K562 (cell line): ENCODE results near the gene IMPDH2. TPM values are rescaled to one million over a fixed set of nuclear protein-coding genes. Genes with fewer than 3 reads are reported as not detected.
A peak's percentile ranks its signal among the peaks of the same experiment; 100 is the strongest.

ENCODE experiments used
- ATAC-seq: fragments of 200-7000 bp; cut with Tn5 transposase; 3 replicates; pipeline ENCODE4 v1.9.1; 2020; ENCODE audit warnings: moderate library complexity
- BruUV-seq: library from RNA; stranded (reverse); fragments of 400-500 nt; replicated peaks from 2 replicates; lab custom pipeline; 2021; lab: Mats Ljungman, UMichigan
- CTCF ChIA-PET: fragments of 300-600 bp; formaldehyde crosslinking; extraction: SDS; loops from one replicate; lab custom pipeline; 2021; ENCODE audit warnings: low intra/inter-chr PET ratio; lab: Yijun Ruan, JAX
- POLR2A ChIA-PET: fragments of 300-600, 350-650 bp; sonication (Branson Sonifier 250); formaldehyde crosslinking; extraction: SDS; loops from one replicate; lab custom pipeline; 2021; ENCODE audit warnings: antibody characterized with exemption, inconsistent platforms; lab: Yijun Ruan, JAX
- DNase-seq, 4 experiments: peaks; one replicate each; pipeline versions ENCODE4 v3.0.0 to v3.0.0-alpha.2; 2011 to 2018; ENCODE audit warnings: low spot score in 3 of 4, mixed read lengths in 3 of 4; ENCODE audit errors: extremely low read depth in 1 of 4
- FAIRE-seq: peaks from 2 replicates; lab custom pipeline; 2011; peaks lifted over from hg19 to GRCh38; lab: Jason Lieb, UNC
- H2AFZ ChIP-seq: 2 replicates; pipeline ENCODE4 v1.6.0; 2011; ENCODE audit warnings: low read depth, low read length, control low read depth, inconsistent platforms
- H3K27ac ChIP-seq: fragments of 200-600 bp; 3 replicates; pipeline ENCODE4 v1.8.0; 2011; ENCODE audit warnings: low read depth, mild to moderate bottlenecking, control low read depth, inconsistent platforms, low read length, moderate library complexity, mixed read lengths; ENCODE audit errors: extremely low read depth
- H3K27me3 ChIP-seq, 2 experiments: fragments of 300-600 bp in 1 of 2; 2 replicates in 1 of 2; 3 replicates in 1 of 2; pipeline versions ENCODE4 v1.6.0 to v1.8.0; 2011; ENCODE audit warnings: inconsistent platforms in 2 of 2, low read length in 2 of 2, mild to moderate bottlenecking in 1 of 2, mixed read lengths in 1 of 2, moderate library complexity in 1 of 2; ENCODE audit not compliant: control insufficient read depth in 2 of 2, insufficient read depth in 2 of 2
- H3K36me3 ChIP-seq: fragments of 300-600 bp; 3 replicates; pipeline ENCODE4 v1.8.0; 2011; ENCODE audit warnings: mild to moderate bottlenecking, low read length, inconsistent platforms; ENCODE audit not compliant: control insufficient read depth, insufficient read depth
- H3K4me1 ChIP-seq, 2 experiments: fragments of 200-600 bp in 1 of 2; replicated peaks in 1 of 2; 2 replicates in 1 of 2; 3 replicates in 1 of 2; pipeline versions ENCODE4 v1.5.1 to v1.8.0; 2011; ENCODE audit warnings: inconsistent platforms in 2 of 2, low read length in 2 of 2, mild to moderate bottlenecking in 1 of 2, mixed read lengths in 1 of 2, moderate library complexity in 1 of 2; ENCODE audit not compliant: control insufficient read depth in 2 of 2, insufficient read depth in 2 of 2
- H3K4me2 ChIP-seq: 2 replicates; pipeline ENCODE4 v1.6.1; 2011; ENCODE audit warnings: low read length, control low read depth, inconsistent platforms, mixed read lengths; ENCODE audit not compliant: insufficient read depth
- H3K4me3 ChIP-seq: fragments of 200-600 bp; sonication (generic), shearing (Covaris generic); 2 replicates; pipeline ENCODE4 v1.5.1; 2016; ENCODE audit warnings: control low read depth, inconsistent platforms
- H3K79me2 ChIP-seq: fragments of 200-600 bp; 3 replicates; pipeline ENCODE4 v1.8.0; 2011; ENCODE audit warnings: low read length, inconsistent platforms; ENCODE audit not compliant: control insufficient read depth, insufficient read depth
- H3K9ac ChIP-seq, 2 experiments: 2 replicates each; pipeline versions ENCODE4 v1.6.0 to v1.6.1; 2011; ENCODE audit warnings: low read depth in 2 of 2, low read length in 2 of 2, control low read depth in 1 of 2, inconsistent platforms in 1 of 2, mild to moderate bottlenecking in 1 of 2, mixed read lengths in 1 of 2; ENCODE audit not compliant: insufficient read depth in 1 of 2
- H3K9me1 ChIP-seq: one replicate; pipeline ENCODE4 v1.6.0; 2011; ENCODE audit warnings: inconsistent platforms, mild to moderate bottlenecking, low read length, moderate library complexity; ENCODE audit not compliant: control insufficient read depth, insufficient read depth
- H3K9me3 ChIP-seq: replicated peaks from 2 replicates; pipeline ENCODE4 v1.5.1; 2011; ENCODE audit warnings: low read depth, low read length, inconsistent platforms; ENCODE audit not compliant: control insufficient read depth, insufficient read depth
- H4K20me1 ChIP-seq: replicated peaks from 2 replicates; pipeline ENCODE4 v1.6.1; 2011; ENCODE audit warnings: low read length, inconsistent platforms, mixed read lengths; ENCODE audit not compliant: control insufficient read depth, insufficient read depth
- CREM ChIP-seq: IDR thresholded peaks from 2 replicates; pipeline ENCODE4 v1.6.1; 2014; ENCODE audit warnings: antibody characterized with exemption, low read depth
- FOXP1 ChIP-seq: sonication (generic); formaldehyde crosslinking; IDR thresholded peaks from 2 replicates; pipeline ENCODE4 v1.8.0; 2022; ENCODE audit warnings: mild to moderate bottlenecking, missing genetic modification reagents
- KAT7 ChIP-seq: sonication (generic); formaldehyde crosslinking; IDR thresholded peaks from 2 replicates; pipeline ENCODE4 v1.8.0; 2022; ENCODE audit warnings: missing genetic modification reagents, mild to moderate bottlenecking, borderline replicate concordance
- MTA1 ChIP-seq: fragments of 450-650 bp; IDR thresholded peaks from 2 replicates; pipeline ENCODE4 v1.6.1; 2017; ENCODE audit warnings: borderline replicate concordance
- NR2F6 ChIP-seq: fragments of 450-650 bp; formaldehyde crosslinking; IDR thresholded peaks from 2 replicates; pipeline ENCODE4 v1.4.0; 2020; ENCODE audit warnings: mild to moderate bottlenecking
- NUFIP1 ChIP-seq: fragments of 450-650 bp; IDR thresholded peaks from 2 replicates; pipeline ENCODE4 v1.6.1; 2018; ENCODE audit not compliant: partially characterized antibody
- PRPF4 ChIP-seq: fragments of 200-400 bp; formaldehyde crosslinking; IDR thresholded peaks from one replicate; pipeline ENCODE4 v1.6.1; 2017; ENCODE audit warnings: low read length, low read depth, mild to moderate bottlenecking; ENCODE audit not compliant: insufficient read depth, poor library complexity, severe bottlenecking
- SAFB ChIP-seq: fragments of 200-400 bp; formaldehyde crosslinking; IDR thresholded peaks from 2 replicates; pipeline ENCODE4 v1.6.1; 2017; ENCODE audit warnings: low read depth, low read length, borderline replicate concordance
- SUPT5H ChIP-seq: fragments of 450-650 bp; IDR thresholded peaks from 2 replicates; pipeline ENCODE4 v1.6.1; 2016
- ZBTB40 ChIP-seq, 2 experiments: fragments of 450-650 bp in 1 of 2; sonication (generic) in 1 of 2; formaldehyde crosslinking in 1 of 2; IDR thresholded peaks; 2 replicates each; pipeline versions ENCODE4 v1.7.1 to v1.9.0; 2016 to 2022; ENCODE audit warnings: inconsistent platforms in 1 of 2, mild to moderate bottlenecking in 1 of 2, missing genetic modification reagents in 1 of 2
- WGBS: fragments of 100-300 bp; shearing (Covaris generic); methylation state at CpG from one replicate; pipeline ENCODE4 v1.1.6; 2016; ENCODE audit warnings: low coverage, mixed read lengths; ENCODE audit not compliant: insufficient coverage; ENCODE audit errors: missing lambda C conversion rate; 5-methylcytosine and 5-hydroxymethylcytosine counted together
- in situ Hi-C: fragments of 300-500 bp; cut with MboI; formaldehyde crosslinking; loops from 4 replicates; pipeline ENCODE4 v1.15.0; 2018; ENCODE audit warnings: inconsistent platforms, mixed read lengths
- intact Hi-C: fragments of 100-400 bp; cut with micrococcal nuclease; formaldehyde crosslinking; loops from 2 replicates; pipeline ENCODE4 v1.14.2; 2022
- polyA plus RNA-seq, 8 experiments: library from polyadenylated mRNA; depleted of rRNA in 4 of 8; stranded (reverse) in 5 of 8; unstranded in 3 of 8; fragments of >200 nt; fragmentation: Nextera tagmentation in 2 of 8; fragmentation: Illumina TruSeq in 1 of 8; extraction: Ambion mirVana in 2 of 8; extraction: Trizol in 1 of 8; gene quantifications; 2 replicates each; pipeline versions ENCODE4 v1.2.1 to v1.2.3, GENCODE V29; 2011 to 2014; ENCODE audit warnings: inconsistent platforms in 1 of 8, missing spikeins in 1 of 8
- total RNA-seq, 7 experiments: library from RNA; depleted of rRNA in 6 of 7; stranded (reverse); fragments of >200 nt in 6 of 7; fragmentation: Illumina TruSeq in 2 of 7; extraction: Trizol in 2 of 7; gene quantifications; 2 replicates each; pipeline versions ENCODE4 v1.2.1 to v1.2.3, GENCODE V29; 2011 to 2021; ENCODE audit warnings: low replicate concordance in 1 of 7

Gene IMPDH2
- total and polyA plus RNA-seq, 9 of the 15 experiments (the other 6 are each of a cell fraction or from before 2014, with no cell fraction given) = 318 to 507 (median 366) TPM

- BruUV-seq = TSS peak; percentile 95
- H3K4me1 ChIP-seq = peaks cover 19 to 43% of the 10 kb centered on the region in 2 experiments; a peak in 4 of 5 replicates
- in situ Hi-C loops = no loop called here
- H3K9ac ChIP-seq = peak overlapping the region; percentile 97 to 99
- H4K20me1 ChIP-seq = peaks cover 8% of the 10 kb centered on the region
- intact Hi-C loops = loop anchor here (2.0 to 5.0 kb wide), 2 partner anchors 18 to 89 kb away; partner anchors contain the start of gene ARIH2
- H3K4me3 ChIP-seq = peak overlapping the region; percentile 80
- WGBS = 3% methylated on average over 22 of the region's 32 CpGs
- H3K9me1 ChIP-seq = no peaks in the 10 kb centered on the region
- H3K4me2 ChIP-seq = peak overlapping the region; percentile 94
- H3K79me2 ChIP-seq = peaks cover 37% of the 10 kb centered on the region
- DNase-seq = peak in 1 of 4 experiments; percentile 21
- H3K27me3 ChIP-seq = no peaks in the 10 kb centered on the region
- no peaks in the 10 kb centered on the region for H3K9me3 ChIP-seq
- peaks cover 9% of the 10 kb centered on the region; the same call in 2 of the 3 replicates for H3K36me3 ChIP-seq
- peak overlapping the region; percentile 99 for H2AFZ ChIP-seq
- CTCF ChIA-PET = interaction anchor here (0.6 kb wide), 1 partner anchor 84 kb away, joined by 4 read pairs; no protein-coding TSS in a partner anchor
- H3K27ac ChIP-seq = peak overlapping the region; percentile 99
- ATAC-seq = no peak; the same call in 2 of the 3 replicates
- FAIRE-seq = peak; percentile 61
- POLR2A ChIA-PET = interaction anchor here (0.7 to 3.0 kb wide), 8 partner anchors 11 to 188 kb away, joined by 3 to 104 read pairs (median 6); partner anchors contain the start of genes DALRD3, IMPDH2, LAMB2 and NDUFAF3
- TF ChIP-seq MTA1 (peak; percentile 20; the same call in 1 of the 2 replicates), KAT7 (CRISPR knock-in tag) (no peak), CREM (peak; percentile 53; the same call in 1 of the 2 replicates), NR2F6 (CRISPR knock-in tag) (no peak), SUPT5H (no peak), FOXP1 (0 out of 2 replicates have a peak, but pooled peaks have one; percentile 2), PRPF4 (peak; percentile 7), ZBTB40 (IDR thresholded peaks at IDR 0.05) (0 out of 2 replicates have a peak, but pooled peaks have one; percentile 22), ZBTB40 (CRISPR knock-in tag; IDR thresholded peaks at IDR 0.05) (no peak), SAFB (peak; percentile 35; the same call in 1 of the 2 replicates), NUFIP1 (no peak)
Observed at GRCh38 chr3:49006408-49007067, 22.7 kb downstream of the IMPDH2 start.
